K562 (cell line): Measurements from ENCODE around the gene ANTKMT. TPM values are rescaled to one million over a fixed set of nuclear protein-coding genes. Genes with fewer than 3 reads are reported as not detected.
A peak's percentile ranks its signal among the peaks of the same experiment; 100 is the strongest.

Experiments used
- ASH1L ChIP-seq: fragments of 450-650 bp; IDR thresholded peaks from 2 replicates; pipeline ENCODE4 v1.6.1; 2018; ENCODE audit warnings: borderline replicate concordance, mild to moderate bottlenecking, low read depth; ENCODE audit not compliant: partially characterized antibody
- ATF4 ChIP-seq: fragments of 450-650 bp; formaldehyde crosslinking; IDR thresholded peaks from 2 replicates; pipeline ENCODE4 v1.4.0; 2022; ENCODE audit warnings: mild to moderate bottlenecking, moderate library complexity
- E2F4 ChIP-seq: sonication (generic); formaldehyde crosslinking; IDR thresholded peaks from 2 replicates; pipeline ENCODE4 v1.8.0; 2022; ENCODE audit warnings: mild to moderate bottlenecking, low read depth, missing genetic modification reagents
- ELK3 ChIP-seq: fragments of 450-650 bp; formaldehyde crosslinking; IDR thresholded peaks from 2 replicates; pipeline ENCODE4 v1.4.0; 2020; ENCODE audit warnings: mild to moderate bottlenecking
- HDAC1 ChIP-seq, 2 experiments: fragments of 450-650 bp; IDR thresholded peaks; 2 replicates each; pipeline ENCODE4 v1.6.1; 2016 to 2017; ENCODE audit warnings: inconsistent platforms in 1 of 2, mild to moderate bottlenecking in 1 of 2, moderate library complexity in 1 of 2
- KHSRP ChIP-seq: fragments of 450-650 bp; IDR thresholded peaks from 2 replicates; pipeline ENCODE4 v1.6.1; 2017
- MEF2A ChIP-seq: IDR thresholded peaks from 2 replicates; pipeline ENCODE4 v1.6.1; 2011; ENCODE audit warnings: low read depth, mild to moderate bottlenecking, low read length, moderate library complexity; ENCODE audit not compliant: control insufficient read depth
- NKRF ChIP-seq: fragments of 450-650 bp; IDR thresholded peaks from 2 replicates; pipeline ENCODE4 v1.6.1; 2016; ENCODE audit warnings: borderline replicate concordance
- RCOR1 ChIP-seq, 2 experiments: IDR thresholded peaks; 2 replicates each; pipeline ENCODE4 v1.6.1; 2012; ENCODE audit warnings: low read depth in 2 of 2, low read length in 2 of 2, borderline replicate concordance in 1 of 2, improper control_type of control experiment in 1 of 2
- SETDB1 ChIP-seq: IDR thresholded peaks from one replicate; pipeline ENCODE4 v1.6.1; 2012; ENCODE audit warnings: low read length, control low read depth, inconsistent platforms
- SIN3B ChIP-seq: fragments of 450-650 bp; IDR thresholded peaks from 2 replicates; pipeline ENCODE4 v1.6.1; 2017; ENCODE audit warnings: low read depth, mild to moderate bottlenecking, moderate library complexity
- SNIP1 ChIP-seq: fragments of 450-650 bp; IDR thresholded peaks from 2 replicates; pipeline ENCODE4 v1.7.1; 2017; ENCODE audit warnings: low read depth, mild to moderate bottlenecking
- SRSF7 ChIP-seq: fragments of 200-400 bp; formaldehyde crosslinking; optimal IDR thresholded peaks from 2 replicates; pipeline ENCODE3; 2017; ENCODE audit warnings: mild to moderate bottlenecking, low read depth, low read length
- TAF1 ChIP-seq: IDR thresholded peaks from 2 replicates; pipeline ENCODE4 v1.6.1; 2011; ENCODE audit warnings: mild to moderate bottlenecking, low read length, moderate library complexity; ENCODE audit not compliant: insufficient read depth, control insufficient read depth, severe bottlenecking; ENCODE audit errors: extremely low read depth
- TSC22D4 ChIP-seq: fragments of 450-650 bp; IDR thresholded peaks from 2 replicates; pipeline ENCODE4 v1.6.1; 2016; ENCODE audit warnings: missing genetic modification characterization, missing biosample characterization, control low read depth
- YBX1 ChIP-seq: fragments of 450-650 bp; IDR thresholded peaks from 2 replicates; pipeline ENCODE4 v1.7.1; 2016; ENCODE audit warnings: mild to moderate bottlenecking
- ZNF124 ChIP-seq: sonication (generic); formaldehyde crosslinking; IDR thresholded peaks from 2 replicates; pipeline ENCODE4 v1.8.1; 2022; ENCODE audit warnings: missing genetic modification reagents
- ZNF175 ChIP-seq: fragments of 200-800 bp; sonication (Bioruptor generic); IDR thresholded peaks from 2 replicates; pipeline ENCODE4 v1.6.1; 2016; ENCODE audit warnings: low read depth, mild to moderate bottlenecking, missing genetic modification characterization, missing compliant biosample characterization
- ZNF263 ChIP-seq: sonication (generic); formaldehyde crosslinking; IDR thresholded peaks from 2 replicates; pipeline ENCODE4 v1.8.0; 2022; ENCODE audit warnings: mild to moderate bottlenecking, missing genetic modification reagents, borderline replicate concordance
- ZNF274 ChIP-seq: IDR thresholded peaks from 2 replicates; pipeline ENCODE4 v1.6.1; 2011; ENCODE audit warnings: low read depth, mild to moderate bottlenecking, low read length, moderate library complexity, borderline replicate concordance
- ZNF347 ChIP-seq: fragments of 450-650 bp; formaldehyde crosslinking; IDR thresholded peaks from 2 replicates; pipeline ENCODE4 v1.4.0; 2020; ENCODE audit warnings: low read depth, mild to moderate bottlenecking, moderate library complexity
- ZNF589 ChIP-seq: fragments of 200-800 bp; sonication (Bioruptor generic); IDR thresholded peaks from 2 replicates; pipeline ENCODE4 v1.6.1; 2016; ENCODE audit warnings: low read depth, missing genetic modification characterization, missing compliant biosample characterization
- polyA plus RNA-seq, 8 experiments: library from polyadenylated mRNA; depleted of rRNA in 4 of 8; stranded (reverse) in 5 of 8; unstranded in 3 of 8; fragments of >200 nt; fragmentation: Nextera tagmentation in 2 of 8; fragmentation: Illumina TruSeq in 1 of 8; extraction: Ambion mirVana in 2 of 8; extraction: Trizol in 1 of 8; gene quantifications; 2 replicates each; pipeline versions ENCODE4 v1.2.1 to v1.2.3, GENCODE V29; 2011 to 2014; ENCODE audit warnings: inconsistent platforms in 1 of 8, missing spikeins in 1 of 8
- total RNA-seq, 7 experiments: library from RNA; depleted of rRNA in 6 of 7; stranded (reverse); fragments of >200 nt in 6 of 7; fragmentation: Illumina TruSeq in 2 of 7; extraction: Trizol in 2 of 7; gene quantifications; 2 replicates each; pipeline versions ENCODE4 v1.2.1 to v1.2.3, GENCODE V29; 2011 to 2021; ENCODE audit warnings: low replicate concordance in 1 of 7
- TF ChIP-seq, protein P1 (sequence below): sonication (generic); formaldehyde crosslinking; IDR thresholded peaks from 2 replicates; pipeline ENCODE4 v1.9.0; 2022; ENCODE audit warnings: mild to moderate bottlenecking, missing genetic modification reagents

Gene ANTKMT
- total and polyA plus RNA-seq, 9 of the 15 experiments (the other 6 are each of a cell fraction or from before 2014, with no cell fraction given) = 0.58 to 217 (median 19.1) TPM

GRCh38 chr16:684071-684794 is 36.7 kb upstream of the ANTKMT start, which contains the start of gene JMJD8 (continued):
- TF ChIP-seq E2F4 (CRISPR knock-in tag) = no peak
- TF ChIP-seq SNIP1 = no peak
- TF ChIP-seq, protein P1, sequence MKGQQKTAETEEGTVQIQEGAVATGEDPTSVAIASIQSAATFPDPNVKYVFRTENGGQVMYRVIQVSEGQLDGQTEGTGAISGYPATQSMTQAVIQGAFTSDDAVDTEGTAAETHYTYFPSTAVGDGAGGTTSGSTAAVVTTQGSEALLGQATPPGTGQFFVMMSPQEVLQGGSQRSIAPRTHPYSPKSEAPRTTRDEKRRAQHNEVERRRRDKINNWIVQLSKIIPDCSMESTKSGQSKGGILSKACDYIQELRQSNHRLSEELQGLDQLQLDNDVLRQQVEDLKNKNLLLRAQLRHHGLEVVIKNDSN (CRISPR knock-in tag) = no peak
- no peak for TF ChIP-seq NKRF
- no peak for TF ChIP-seq ELK3 (CRISPR knock-in tag)
- no peak for TF ChIP-seq ZNF347 (CRISPR knock-in tag)
- peak; percentile 87 for TF ChIP-seq SIN3B
- TF ChIP-seq TSC22D4 = no peak
- TF ChIP-seq SETDB1 = no peak
- TF ChIP-seq ZNF589 = no peak; the same call in 1 of the 2 replicates
- TF ChIP-seq KHSRP = no peak
- TF ChIP-seq ATF4 (CRISPR knock-in tag) = no peak
- TF ChIP-seq ZNF124 = no peak
- no peak for TF ChIP-seq ZNF274
- TF ChIP-seq SRSF7 = no peak
- TF ChIP-seq YBX1 = no peak
- TF ChIP-seq ASH1L = no peak
- no peak for TF ChIP-seq MEF2A
- peak in 1 of 2 experiments; percentile 40; a peak in 2 of 4 replicates for TF ChIP-seq RCOR1 (IDR thresholded peaks at IDR 0.05; ENCODE audit: borderline replicate concordance in 1 of 2, low read depth in 2 of 2, low read length in 2 of 2)
- no peak; the same call in 1 of the 2 replicates for TF ChIP-seq ZNF263 (CRISPR knock-in tag)
- peak; percentile 84 for TF ChIP-seq TAF1
- TF ChIP-seq HDAC1 (IDR thresholded peaks at IDR 0.05) = 0 out of 4 replicates have a peak, but pooled peaks of 1 of the 2 experiments have one; percentile 20
- TF ChIP-seq ZNF175 (CRISPR knock-in tag) = no peak; the same call in 1 of the 2 replicates
